Activated CD4-positive, alpha-beta memory T cell treated with anti-CD3 and anti-CD28 coated beads, Interleukin-2, amount 10 ng/mL, durations not matched to agents 7 days and 5 days (primary cell): Measurements from ENCODE around the gene PITPNC1. TPM values are rescaled to one million over a fixed set of nuclear protein-coding genes. Genes with fewer than 3 reads are reported as not detected.
"Not testable (repeated sequence)": the region's sequence is repeated elsewhere in the genome, so short reads cannot be mapped to it uniquely, and the experiment has no call there.

Experiments used
- CTCF ChIA-PET: fragments of 350-600 bp; sonication (Branson Sonifier 250); formaldehyde crosslinking; loops from one replicate; lab custom pipeline; 2021; ENCODE audit warnings: antibody characterized with exemption, inconsistent platforms; lab: Charles Lee
- POLR2A ChIA-PET: fragments of 350-600 bp; sonication (Branson Sonifier 250); formaldehyde crosslinking; loops from one replicate; lab custom pipeline; 2021; ENCODE audit warnings: antibody characterized with exemption; lab: Charles Lee
- DNase-seq: peaks from one replicate; pipeline ENCODE4 v3.0.0-alpha.2; 2020
- H3K27ac Mint-ChIP-seq: one replicate; pipeline ENCODE4 v1.8.0; 2021; ENCODE audit warnings: mild to moderate bottlenecking, mixed read lengths
- H3K27me3 Mint-ChIP-seq: one replicate; pipeline ENCODE4 v1.8.0; 2021; ENCODE audit warnings: mixed read lengths
- H3K36me3 Mint-ChIP-seq: one replicate; pipeline ENCODE4 v1.8.0; 2021; ENCODE audit warnings: low read depth, mixed read lengths
- H3K4me1 Mint-ChIP-seq: one replicate; pipeline ENCODE4 v1.8.0; 2021; ENCODE audit warnings: mixed read lengths
- H3K4me3 Mint-ChIP-seq: one replicate; pipeline ENCODE4 v1.8.0; 2021; ENCODE audit warnings: mild to moderate bottlenecking, mixed read lengths
- H3K9me3 Mint-ChIP-seq: one replicate; pipeline ENCODE4 v1.8.0; 2021; ENCODE audit warnings: mixed read lengths
- total RNA-seq, 2 experiments: library from RNA; stranded (reverse); gene quantifications; one replicate each; pipeline ENCODE4 v1.2.3, GENCODE V29; 2021

Gene PITPNC1
- total RNA-seq, 2 experiments from 2014 or later, result 29.1 to 31.1 TPM

DNA sequence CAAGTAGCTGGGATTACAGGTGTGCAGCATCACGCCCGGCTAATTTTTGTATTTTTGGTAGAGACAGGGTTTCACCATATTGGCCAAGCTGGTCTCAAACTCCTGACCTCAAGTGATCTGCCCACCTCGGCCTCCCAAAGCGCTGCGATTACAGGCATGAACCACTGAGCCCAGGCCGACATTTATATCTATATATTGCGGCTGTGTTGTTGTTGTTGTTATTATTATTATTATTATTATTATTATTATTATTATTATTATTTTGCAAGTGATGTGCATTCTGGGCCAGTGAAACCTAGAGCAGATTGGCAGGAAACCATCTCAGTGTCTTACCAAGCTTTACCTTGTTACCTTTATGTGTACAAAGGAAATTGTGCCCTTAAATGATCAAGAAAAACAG lies 253.8 kb downstream of the PITPNC1 start:
- H3K27ac Mint-ChIP-seq, H3K4me1 Mint-ChIP-seq, POLR2A ChIA-PET, DNase-seq, H3K27me3 Mint-ChIP-seq, H3K9me3 Mint-ChIP-seq, H3K36me3 Mint-ChIP-seq, H3K4me3 Mint-ChIP-seq: not testable (repeated sequence)
- CTCF ChIA-PET, result interaction anchor here (0.7 to 2.6 kb wide), 2 partner anchors 251 to 255 kb away, joined by 3 to 11 read pairs; no protein-coding TSS in a partner anchor

- no peaks in the 10 kb centered on the region for H3K36me3 Mint-ChIP-seq
- CTCF ChIA-PET, result no interaction called here
- H3K27ac Mint-ChIP-seq, result no peak overlapping the region
- no peaks in the 10 kb centered on the region for H3K4me1 Mint-ChIP-seq
- no peaks in the 10 kb centered on the region for H3K27me3 Mint-ChIP-seq
- POLR2A ChIA-PET, result no interaction called here
- H3K4me3 Mint-ChIP-seq, result no peak overlapping the region
- H3K9me3 Mint-ChIP-seq, result no peaks in the 10 kb centered on the region
- DNase-seq, result no peak
Observed at GRCh38 chr17:67632141-67632540, 255.1 kb downstream of the PITPNC1 start.

GRCh38 chr17:67633751-67634211 lies 256.7 kb downstream of the PITPNC1 start:
- POLR2A ChIA-PET, result no interaction called here
- no peak overlapping the region for H3K4me3 Mint-ChIP-seq
- no peaks in the 10 kb centered on the region for H3K4me1 Mint-ChIP-seq
- no peaks in the 10 kb centered on the region for H3K9me3 Mint-ChIP-seq
- no peak for DNase-seq
- CTCF ChIA-PET, result no interaction called here
- no peaks in the 10 kb centered on the region for H3K36me3 Mint-ChIP-seq
- no peaks in the 10 kb centered on the region for H3K27me3 Mint-ChIP-seq
- no peak overlapping the region for H3K27ac Mint-ChIP-seq

DNA sequence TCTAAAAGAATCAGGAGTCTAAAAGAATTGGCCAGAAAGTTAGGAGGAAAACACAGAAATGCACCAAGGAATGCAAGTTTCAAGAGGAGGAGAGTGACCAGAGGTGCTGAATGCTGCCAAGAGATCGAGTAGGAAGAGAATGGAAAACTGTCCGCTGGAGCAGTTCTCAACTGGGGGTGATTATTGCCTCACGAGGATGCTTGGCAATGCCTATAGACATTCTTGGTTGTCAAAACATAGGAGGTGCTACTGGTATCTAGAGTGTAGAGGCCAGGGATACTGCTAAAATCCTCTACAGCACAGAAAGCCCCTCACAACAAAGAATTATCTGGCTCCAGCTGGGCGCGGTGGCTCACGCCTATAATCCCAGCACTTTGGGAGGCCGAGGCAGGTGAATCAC lies 258.6 kb downstream of the PITPNC1 start:
- Mint-ChIP-seq H3K36me3 (no peaks in the 10 kb centered on the region), H3K27ac (no peak overlapping the region), H3K4me1 (no peaks in the 10 kb centered on the region), H3K27me3 (no peaks in the 10 kb centered on the region), H3K9me3 (no peaks in the 10 kb centered on the region), H3K4me3 (no peak overlapping the region)
- POLR2A ChIA-PET, result no interaction called here
- no peak for DNase-seq
- CTCF ChIA-PET, result no interaction called here

GRCh38 chr17:67636312-67636711 lies 259.2 kb downstream of the PITPNC1 start:
- DNase-seq, result no peak
- no peaks in the 10 kb centered on the region for H3K4me1 Mint-ChIP-seq
- no peak overlapping the region for H3K4me3 Mint-ChIP-seq
- H3K9me3 Mint-ChIP-seq, result no peaks in the 10 kb centered on the region
- ChIA-PET POLR2A (no interaction called here), CTCF (no interaction called here)
- no peaks in the 10 kb centered on the region for H3K27me3 Mint-ChIP-seq
- no peak overlapping the region for H3K27ac Mint-ChIP-seq
- H3K36me3 Mint-ChIP-seq, result no peaks in the 10 kb centered on the region

- CTCF ChIA-PET, result interaction anchor here (1.5 to 1.7 kb wide), 2 partner anchors 9 to 263 kb away, joined by 3 to 4 read pairs; no protein-coding TSS in a partner anchor
- Mint-ChIP-seq H3K27ac (no peak overlapping the region), H3K36me3 (no peaks in the 10 kb centered on the region), H3K27me3 (no peaks in the 10 kb centered on the region), H3K4me1 (no peaks in the 10 kb centered on the region), H3K4me3 (no peak overlapping the region), H3K9me3 (no peaks in the 10 kb centered on the region)
- DNase-seq, result no peak
- POLR2A ChIA-PET, result no interaction called here
Observed at GRCh38 chr17:67636834-67637520, 259.9 kb downstream of the PITPNC1 start.

GRCh38 chr17:67637901-67638641 lies 261.0 kb downstream of the PITPNC1 start:
- no peak overlapping the region for H3K4me3 Mint-ChIP-seq
- CTCF ChIA-PET, result interaction anchor here (1.5 to 1.7 kb wide), 2 partner anchors 8 to 264 kb away, joined by 3 to 4 read pairs; no protein-coding TSS in a partner anchor
- no peaks in the 10 kb centered on the region for H3K36me3 Mint-ChIP-seq
- POLR2A ChIA-PET, result no interaction called here
- no peak overlapping the region for H3K27ac Mint-ChIP-seq
- no peaks in the 10 kb centered on the region for H3K27me3 Mint-ChIP-seq
- no peak for DNase-seq
- no peaks in the 10 kb centered on the region for H3K9me3 Mint-ChIP-seq
- H3K4me1 Mint-ChIP-seq, result no peaks in the 10 kb centered on the region

- no peaks in the 10 kb centered on the region for H3K36me3 Mint-ChIP-seq
- no peak overlapping the region for H3K27ac Mint-ChIP-seq
- no peaks in the 10 kb centered on the region for H3K9me3 Mint-ChIP-seq
- DNase-seq, result no peak
- no peaks in the 10 kb centered on the region for H3K4me1 Mint-ChIP-seq
- H3K27me3 Mint-ChIP-seq, result no peaks in the 10 kb centered on the region
- ChIA-PET POLR2A (no interaction called here), CTCF (no interaction called here)
- no peak overlapping the region for H3K4me3 Mint-ChIP-seq
Observed at GRCh38 chr17:67638871-67639270, 261.8 kb downstream of the PITPNC1 start.

DNA sequence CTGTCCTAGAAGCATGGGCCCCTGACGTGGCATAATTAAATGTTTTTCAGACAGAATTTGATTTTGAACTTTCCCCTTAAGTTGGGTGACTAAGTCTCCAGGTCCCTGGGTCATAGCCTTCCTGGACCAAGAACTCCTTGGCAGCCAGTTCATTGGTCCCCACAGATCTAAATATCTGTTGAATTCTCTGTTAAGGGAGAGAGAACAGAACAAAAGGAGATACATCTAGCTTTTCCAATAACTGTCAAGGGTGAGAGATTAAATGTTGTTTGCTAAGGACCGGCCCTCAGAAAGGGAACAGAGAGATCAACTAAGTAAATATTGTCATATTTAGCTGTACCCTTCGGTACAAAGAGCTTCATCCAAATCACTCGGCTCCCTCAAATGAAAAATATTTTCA lies 262.5 kb downstream of the PITPNC1 start:
- no peak overlapping the region for H3K27ac Mint-ChIP-seq
- CTCF ChIA-PET, result no interaction called here

DNA sequence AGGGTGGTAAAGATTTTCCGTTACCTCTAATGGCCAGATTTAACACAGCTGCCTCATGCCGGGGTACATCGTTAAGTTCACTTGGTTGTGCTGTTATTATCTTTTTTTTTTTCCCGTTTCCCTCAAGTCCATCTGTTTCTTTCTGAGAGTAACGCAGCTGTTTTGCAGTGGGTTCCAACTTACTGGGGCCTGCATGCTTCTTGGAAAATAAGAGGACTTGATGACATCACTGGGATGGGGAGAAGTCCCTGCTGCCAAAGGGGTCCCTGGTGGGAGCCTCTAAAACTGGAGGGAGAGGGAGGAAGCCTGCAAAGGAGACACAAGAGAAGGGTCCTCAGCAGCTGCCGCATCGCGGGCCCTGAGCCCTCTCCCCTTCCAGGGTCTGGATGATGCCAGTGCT lies 262.9 kb downstream of the PITPNC1 start:
- Mint-ChIP-seq H3K27me3 (no peaks in the 10 kb centered on the region), H3K36me3 (no peaks in the 10 kb centered on the region), H3K27ac (no peak overlapping the region), H3K9me3 (no peaks in the 10 kb centered on the region), H3K4me1 (no peaks in the 10 kb centered on the region), H3K4me3 (no peak overlapping the region)
- ChIA-PET POLR2A (no interaction called here), CTCF (no interaction called here)
- DNase-seq, result no peak

More for the DNA sequence above, 262.5 kb downstream of the PITPNC1 start:
- no peaks in the 10 kb centered on the region for H3K36me3 Mint-ChIP-seq
- H3K9me3 Mint-ChIP-seq, result no peaks in the 10 kb centered on the region
- no peaks in the 10 kb centered on the region for H3K4me1 Mint-ChIP-seq
- no peak for DNase-seq
- H3K27me3 Mint-ChIP-seq, result no peaks in the 10 kb centered on the region
- H3K4me3 Mint-ChIP-seq, result no peak overlapping the region
- POLR2A ChIA-PET, result no interaction called here

GRCh38 chr17:67642488-67642887 lies 265.4 kb downstream of the PITPNC1 start:
- Mint-ChIP-seq H3K9me3 (no peaks in the 10 kb centered on the region), H3K4me3 (no peak overlapping the region), H3K4me1 (no peaks in the 10 kb centered on the region), H3K27me3 (no peaks in the 10 kb centered on the region), H3K36me3 (no peaks in the 10 kb centered on the region), H3K27ac (no peak overlapping the region)
- CTCF ChIA-PET, result no interaction called here
- POLR2A ChIA-PET, result no interaction called here
- no peak for DNase-seq

DNA sequence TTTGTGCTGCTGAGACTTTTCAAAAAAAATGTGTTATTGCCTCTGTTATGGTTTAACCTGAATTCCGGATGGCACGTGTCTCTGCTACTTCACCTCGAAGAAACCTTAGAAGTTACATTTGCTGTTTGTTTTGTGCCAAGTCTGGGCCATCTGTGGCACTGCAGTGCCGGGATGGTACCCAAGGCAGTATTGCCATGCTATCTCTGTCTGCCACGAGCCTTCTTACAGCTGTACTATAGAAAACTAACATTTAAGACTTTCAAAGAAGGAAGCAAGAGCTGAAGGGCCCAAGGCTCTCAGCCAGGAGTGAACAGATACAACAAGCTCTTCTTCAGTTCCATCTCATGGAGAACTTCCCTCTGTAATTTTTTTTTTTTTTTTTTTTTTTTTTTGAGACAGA lies 267.0 kb downstream of the PITPNC1 start:
- Mint-ChIP-seq H3K27ac (no peak overlapping the region), H3K4me1 (peaks cover under 1% of the 10 kb centered on the region), H3K27me3 (no peaks in the 10 kb centered on the region), H3K9me3 (no peaks in the 10 kb centered on the region), H3K36me3 (no peaks in the 10 kb centered on the region), H3K4me3 (no peak overlapping the region)
- CTCF ChIA-PET, result no interaction called here
- DNase-seq, result no peak
- POLR2A ChIA-PET, result no interaction called here

DNA sequence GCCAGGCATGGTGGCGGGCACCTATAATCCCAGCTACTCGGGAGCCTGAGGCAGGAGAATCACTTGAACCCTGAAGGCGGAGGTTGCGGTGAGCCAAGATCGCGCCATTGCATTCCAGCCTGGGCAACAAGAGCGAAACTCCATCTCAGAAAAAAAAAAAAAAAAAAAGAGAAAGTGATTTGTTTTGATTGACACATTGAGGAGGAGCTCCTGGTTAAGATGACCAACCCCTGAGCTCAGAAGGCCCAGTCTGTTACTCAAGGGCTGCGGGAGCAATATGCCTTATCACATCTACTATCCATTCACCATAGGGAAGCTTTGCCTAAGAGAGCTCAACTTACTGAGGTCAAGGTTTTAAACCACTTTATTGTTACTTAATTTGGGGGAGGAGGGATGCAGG lies 268.1 kb downstream of the PITPNC1 start:
- not testable (repeated sequence) for H3K4me3 Mint-ChIP-seq, H3K4me1 Mint-ChIP-seq, DNase-seq, H3K27me3 Mint-ChIP-seq, H3K27ac Mint-ChIP-seq, H3K36me3 Mint-ChIP-seq, H3K9me3 Mint-ChIP-seq
- CTCF ChIA-PET, result interaction anchor here (0.7 kb wide), 1 partner anchor 118 kb away, joined by 4 read pairs; no protein-coding TSS in a partner anchor
- POLR2A ChIA-PET, result interaction anchor here (0.5 kb wide), 1 partner anchor 34 kb away, joined by 3 read pairs; no protein-coding TSS in a partner anchor
